Uterus (tissue), 4 donors: ENCODE results near the gene DOCK1. TPM values are rescaled to one million over a fixed set of nuclear protein-coding genes. Genes with fewer than 3 reads are reported as not detected.

Experiments used
- DNase-seq, 2 donors: peaks; one replicate each; pipeline ENCODE4 v3.0.0-alpha.2; 2019 to 2020
- H3K27ac ChIP-seq, 2 donors: fragments of 200-600 bp; sonication (generic); 1 replicate in 1 of 2; 2 replicates in 1 of 2; pipeline ENCODE4 v1.5.1; 2016 to 2018
- H3K27me3 ChIP-seq, 2 donors: fragments of 200-600 bp; sonication (generic); one replicate each; pipeline ENCODE4 v1.5.1; 2018 to 2019; ENCODE audit warnings: control low read depth in 1 of 2
- H3K36me3 ChIP-seq, 2 donors: fragments of 200-600 bp; sonication (generic); one replicate each; pipeline ENCODE4 v1.5.1; 2019; ENCODE audit warnings: control low read depth in 1 of 2
- H3K4me1 ChIP-seq, 2 donors: fragments of 200-600 bp; sonication (generic); one replicate each; pipeline ENCODE4 v1.5.1; 2018 to 2019; ENCODE audit warnings: control low read depth in 1 of 2
- H3K4me3 ChIP-seq, 2 donors: fragments of 200-600 bp; sonication (generic); 1 replicate in 1 of 2; 2 replicates in 1 of 2; pipeline ENCODE4 v1.5.1; 2018 to 2019; ENCODE audit warnings: mild to moderate bottlenecking in 1 of 2
- H3K9me3 ChIP-seq, 2 donors: fragments of 200-600 bp; sonication (generic); one replicate each; pipeline ENCODE4 v1.5.1; 2019; ENCODE audit warnings: control low read depth in 1 of 2
- CTCF ChIP-seq, 4 experiments: fragments of 200-600 bp in 2 of 4; fragments of 450-650 bp in 2 of 4; sonication (generic) in 2 of 4; IDR thresholded peaks; one replicate each; pipeline ENCODE4 v1.5.1; 2016 to 2019; ENCODE audit warnings: antibody characterized with exemption in 4 of 4, mild to moderate bottlenecking in 2 of 4, moderate library complexity in 1 of 4
- POLR2A ChIP-seq, 2 donors: fragments of 450-650 bp; IDR thresholded peaks; one replicate each; pipeline ENCODE4 v1.6.1; 2016; ENCODE audit warnings: antibody characterized with exemption in 2 of 2, mild to moderate bottlenecking in 1 of 2, moderate library complexity in 1 of 2
- intact Hi-C: fragments of 100-400 bp; cut with DNase I; formaldehyde crosslinking; loops from one replicate; pipeline ENCODE4 v1.15.1; 2023; ENCODE audit warnings: low total_unique reads
- total RNA-seq, 4 donors: library from RNA; depleted of rRNA in 3 of 4; stranded (reverse); fragments of >200 nt in 3 of 4; gene quantifications; one replicate each; pipeline versions ENCODE4 v1.1.0 to v1.2.4, GENCODE V29; 2014 to 2023
- donor health status: DM: yes; HTN: yes; CAD: no.

DOCK1 gene
- total RNA-seq, 4 donors from 2014 or later = 15.6 to 130 (median 65.0) TPM

- Histone ChIP-seq H3K27ac (no peak overlapping the region), H3K4me1 (no peaks in the 10 kb centered on the region), H3K4me3 (no peak overlapping the region), H3K9me3 (no peaks in the 10 kb centered on the region), H3K27me3 (no peaks in the 10 kb centered on the region), H3K36me3 (no peaks in the 10 kb centered on the region)
- intact Hi-C loops = no loop called here
- no peak for TF ChIP-seq CTCF (IDR thresholded peaks at IDR 0.05)
- no peak for TF ChIP-seq POLR2A (IDR thresholded peaks at IDR 0.05)
- no peak for DNase-seq
These were observed 244.4 kb downstream of the DOCK1 start for GRCh38 chr10:127149501-127150081.

- Histone ChIP-seq H3K36me3 (no peaks in the 10 kb centered on the region), H3K27ac (no peak overlapping the region), H3K4me3 (no peak overlapping the region), H3K4me1 (no peaks in the 10 kb centered on the region), H3K9me3 (no peaks in the 10 kb centered on the region), H3K27me3 (no peaks in the 10 kb centered on the region)
- no peak for TF ChIP-seq CTCF (IDR thresholded peaks at IDR 0.05)
- no peak for DNase-seq
- intact Hi-C loops = no loop called here
These were observed 244.9 kb downstream of the DOCK1 start for GRCh38 chr10:127150136-127150535.

- no peaks in the 10 kb centered on the region for H3K27me3 ChIP-seq
- H3K4me3 ChIP-seq = no peak overlapping the region
- TF ChIP-seq POLR2A (IDR thresholded peaks at IDR 0.05) = no peak
- no peak for TF ChIP-seq CTCF (IDR thresholded peaks at IDR 0.05)
- intact Hi-C loops = no loop called here
- no peaks in the 10 kb centered on the region for H3K4me1 ChIP-seq
- H3K27ac ChIP-seq = no peak overlapping the region
- H3K36me3 ChIP-seq = no peaks in the 10 kb centered on the region
- DNase-seq = no peak
- H3K9me3 ChIP-seq = no peaks in the 10 kb centered on the region
These were observed 246.3 kb downstream of the DOCK1 start for GRCh38 chr10:127151541-127151940.

GRCh38 chr10:127151981-127152699 lies 246.9 kb downstream of the DOCK1 start:
- Histone ChIP-seq H3K36me3 (no peaks in the 10 kb centered on the region), H3K27ac (no peak overlapping the region), H3K4me3 (no peak overlapping the region), H3K4me1 (peaks cover 0 to 6% of the 10 kb centered on the region in 2 donors), H3K9me3 (no peaks in the 10 kb centered on the region), H3K27me3 (no peaks in the 10 kb centered on the region)
- no peak for DNase-seq
- no peak for TF ChIP-seq POLR2A (IDR thresholded peaks at IDR 0.05)
- TF ChIP-seq CTCF (IDR thresholded peaks at IDR 0.05) = no peak
- intact Hi-C loops = no loop called here

- Histone ChIP-seq H3K36me3 (no peaks in the 10 kb centered on the region), H3K4me3 (no peak overlapping the region), H3K27ac (no peak overlapping the region), H3K27me3 (no peaks in the 10 kb centered on the region), H3K9me3 (no peaks in the 10 kb centered on the region), H3K4me1 (peaks cover 0 to 6% of the 10 kb centered on the region in 2 donors)
- no peak for TF ChIP-seq POLR2A (IDR thresholded peaks at IDR 0.05)
- no peak for TF ChIP-seq CTCF (IDR thresholded peaks at IDR 0.05)
- no peak for DNase-seq
- intact Hi-C loops = no loop called here
These were observed 248.0 kb downstream of the DOCK1 start for GRCh38 chr10:127153181-127153580.
